A673 (cell line): Measurements from ENCODE around the gene P4HA2.
"Not testable (repeated sequence)": the region's sequence is repeated elsewhere in the genome, so short reads cannot be mapped to it uniquely, and the experiment has no call there.

Source experiments
- CTCF ChIP-seq: fragments of 300-800, 200-600 bp; sonication (generic); conservative IDR thresholded peaks from 2 replicates; pipeline ENCODE4 v1.5.1; 2017; ENCODE audit warnings: low read depth, mild to moderate bottlenecking, antibody characterized with exemption, low read length, moderate library complexity, mixed read lengths
- EZH2 ChIP-seq: fragments of 200-600 bp; sonication (generic); IDR thresholded peaks from 2 replicates; pipeline ENCODE4 v1.6.1; 2017; ENCODE audit warnings: borderline replicate concordance, low read depth, mild to moderate bottlenecking, mixed read lengths, antibody characterized with exemption, low read length; ENCODE audit not compliant: poor library complexity, severe bottlenecking

- TF ChIP-seq CTCF, EZH2: not testable (repeated sequence)
These were observed 65.9 kb downstream of the P4HA2 start for GRCh38 chr5:132161574-132162326.
